Suprapubic skin (tissue), 4 donors: ENCODE results near the gene INTS14. TPM values are rescaled to one million over a fixed set of nuclear protein-coding genes. Genes with fewer than 3 reads are reported as not detected.

Experiments used
- DNase-seq, 2 donors: peaks; one replicate each; pipeline ENCODE4 v3.0.0-alpha.2; 2019; ENCODE audit warnings: low spot score in 2 of 2
- H3K27ac ChIP-seq: fragments of 200-600 bp; sonication (generic); one replicate; pipeline ENCODE4 v1.5.1; 2019
- H3K27me3 ChIP-seq: fragments of 200-600 bp; sonication (generic); one replicate; pipeline ENCODE4 v1.5.1; 2019
- H3K36me3 ChIP-seq: fragments of 200-600 bp; sonication (generic); one replicate; pipeline ENCODE4 v1.5.1; 2019
- H3K4me1 ChIP-seq: fragments of 200-600 bp; sonication (generic); one replicate; pipeline ENCODE4 v1.5.1; 2019
- H3K4me3 ChIP-seq: fragments of 200-600 bp; sonication (generic); one replicate; pipeline ENCODE4 v1.5.1; 2019; ENCODE audit warnings: mild to moderate bottlenecking
- H3K9me3 ChIP-seq: fragments of 200-600 bp; sonication (generic); one replicate; pipeline ENCODE4 v1.5.1; 2019
- EP300 ChIP-seq: sonication (generic); formaldehyde crosslinking; IDR thresholded peaks from one replicate; pipeline ENCODE4 v1.6.1; 2017; ENCODE audit warnings: antibody characterized with exemption
- POLR2A ChIP-seq, 2 donors: fragments of 450-650 bp; IDR thresholded peaks; one replicate each; pipeline ENCODE4 v1.6.1; 2017; ENCODE audit warnings: antibody characterized with exemption in 2 of 2, mild to moderate bottlenecking in 2 of 2, moderate library complexity in 2 of 2
- POLR2AphosphoS5 ChIP-seq, 3 donors: sonication (generic); formaldehyde crosslinking; IDR thresholded peaks; one replicate each; pipeline ENCODE4 v1.6.1; 2017; ENCODE audit warnings: antibody characterized with exemption in 3 of 3
- WGBS: methylation state at CpG from one replicate; pipeline ENCODE4 v1.1.5; 2018; 5-methylcytosine and 5-hydroxymethylcytosine counted together
- total RNA-seq, 4 donors: library from RNA; depleted of rRNA; stranded (reverse); fragments of >200 nt; gene quantifications; one replicate each; pipeline ENCODE4 v1.1.0, GENCODE V29; 2016
- TF ChIP-seq, protein P1 (sequence below), 2 donors: fragments of 200-600 bp in 1 of 2; fragments of 450-650 bp in 1 of 2; sonication (generic) in 1 of 2; IDR thresholded peaks; one replicate each; pipeline ENCODE4 v1.5.1; 2016 to 2019; ENCODE audit warnings: antibody characterized with exemption in 2 of 2, mild to moderate bottlenecking in 1 of 2, moderate library complexity in 1 of 2

The INTS14 gene
- total RNA-seq, 4 donors from 2014 or later: 37.1 to 72.5 (median 49.1) TPM

DNA sequence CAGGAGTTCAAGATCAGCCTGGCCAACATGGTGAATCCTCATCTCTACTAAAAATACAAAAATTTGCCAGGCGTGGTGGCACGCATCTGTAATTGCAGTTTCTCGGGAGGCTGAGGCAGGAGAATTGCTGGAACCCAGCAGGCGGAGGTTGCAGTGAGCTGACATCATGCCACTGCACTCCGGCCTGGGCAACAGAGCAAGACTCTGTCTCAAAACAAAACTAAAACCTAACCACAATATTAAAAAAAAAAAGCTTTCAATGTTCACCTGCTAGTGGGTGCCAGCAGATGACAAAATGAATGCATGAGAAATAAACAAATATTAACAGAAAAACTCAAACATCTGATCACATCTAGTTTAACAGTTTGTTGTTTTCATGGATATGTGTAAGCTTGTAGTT is 19.8 kb upstream of the INTS14 start:
- no peak overlapping the region for H3K4me3 ChIP-seq
- no peak overlapping the region for H3K27ac ChIP-seq
- no peaks in the 10 kb centered on the region for H3K4me1 ChIP-seq
- peaks cover 13% of the 10 kb centered on the region for H3K36me3 ChIP-seq
- H3K9me3 ChIP-seq: no peaks in the 10 kb centered on the region
- no peak for DNase-seq
- 91% methylated on average over 5 of the region's 5 CpGs for WGBS
- TF ChIP-seq POLR2AphosphoS5 (IDR thresholded peaks at IDR 0.05) (no peak), POLR2A (IDR thresholded peaks at IDR 0.05) (no peak), EP300 (no peak)
- TF ChIP-seq, protein P1, sequence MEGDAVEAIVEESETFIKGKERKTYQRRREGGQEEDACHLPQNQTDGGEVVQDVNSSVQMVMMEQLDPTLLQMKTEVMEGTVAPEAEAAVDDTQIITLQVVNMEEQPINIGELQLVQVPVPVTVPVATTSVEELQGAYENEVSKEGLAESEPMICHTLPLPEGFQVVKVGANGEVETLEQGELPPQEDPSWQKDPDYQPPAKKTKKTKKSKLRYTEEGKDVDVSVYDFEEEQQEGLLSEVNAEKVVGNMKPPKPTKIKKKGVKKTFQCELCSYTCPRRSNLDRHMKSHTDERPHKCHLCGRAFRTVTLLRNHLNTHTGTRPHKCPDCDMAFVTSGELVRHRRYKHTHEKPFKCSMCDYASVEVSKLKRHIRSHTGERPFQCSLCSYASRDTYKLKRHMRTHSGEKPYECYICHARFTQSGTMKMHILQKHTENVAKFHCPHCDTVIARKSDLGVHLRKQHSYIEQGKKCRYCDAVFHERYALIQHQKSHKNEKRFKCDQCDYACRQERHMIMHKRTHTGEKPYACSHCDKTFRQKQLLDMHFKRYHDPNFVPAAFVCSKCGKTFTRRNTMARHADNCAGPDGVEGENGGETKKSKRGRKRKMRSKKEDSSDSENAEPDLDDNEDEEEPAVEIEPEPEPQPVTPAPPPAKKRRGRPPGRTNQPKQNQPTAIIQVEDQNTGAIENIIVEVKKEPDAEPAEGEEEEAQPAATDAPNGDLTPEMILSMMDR (IDR thresholded peaks at IDR 0.05): no peak
- H3K27me3 ChIP-seq: no peaks in the 10 kb centered on the region

- no peaks in the 10 kb centered on the region for H3K9me3 ChIP-seq
- no peak for TF ChIP-seq EP300
- TF ChIP-seq, protein P1 (IDR thresholded peaks at IDR 0.05): no peak
- no peak for TF ChIP-seq POLR2A (IDR thresholded peaks at IDR 0.05)
- no peak for TF ChIP-seq POLR2AphosphoS5 (IDR thresholded peaks at IDR 0.05)
- H3K4me3 ChIP-seq: no peak overlapping the region
- WGBS: 98% methylated on average over 3 of the region's 3 CpGs
- DNase-seq: no peak
- no peak overlapping the region for H3K27ac ChIP-seq
- no peaks in the 10 kb centered on the region for H3K4me1 ChIP-seq
- H3K27me3 ChIP-seq: no peaks in the 10 kb centered on the region
- H3K36me3 ChIP-seq: peaks cover 25% of the 10 kb centered on the region
Measured at GRCh38 chr15:65629548-65629947, 18.6 kb upstream of the INTS14 start.

GRCh38 chr15:65626856-65627255 is 15.9 kb upstream of the INTS14 start:
- H3K4me1 ChIP-seq: no peaks in the 10 kb centered on the region
- no peak overlapping the region for H3K4me3 ChIP-seq
- H3K27me3 ChIP-seq: no peaks in the 10 kb centered on the region
- no peaks in the 10 kb centered on the region for H3K9me3 ChIP-seq
- no peak overlapping the region for H3K27ac ChIP-seq
- no peak for TF ChIP-seq POLR2A (IDR thresholded peaks at IDR 0.05)
- TF ChIP-seq EP300: no peak
- TF ChIP-seq, protein P1 (IDR thresholded peaks at IDR 0.05): no peak
- TF ChIP-seq POLR2AphosphoS5 (IDR thresholded peaks at IDR 0.05): no peak
- WGBS: 75% methylated on average over 4 of the region's 4 CpGs
- H3K36me3 ChIP-seq: peaks cover 32% of the 10 kb centered on the region
- no peak for DNase-seq

GRCh38 chr15:65623103-65623502 is 12.2 kb upstream of the INTS14 start:
- H3K4me1 ChIP-seq: no peaks in the 10 kb centered on the region
- H3K27ac ChIP-seq: no peak overlapping the region
- no peak overlapping the region for H3K4me3 ChIP-seq
- TF ChIP-seq, protein P1 (IDR thresholded peaks at IDR 0.05): no peak
- TF ChIP-seq POLR2A (IDR thresholded peaks at IDR 0.05): no peak
- no peak for TF ChIP-seq POLR2AphosphoS5 (IDR thresholded peaks at IDR 0.05)
- TF ChIP-seq EP300: no peak
- H3K36me3 ChIP-seq: peaks cover 36% of the 10 kb centered on the region
- H3K9me3 ChIP-seq: no peaks in the 10 kb centered on the region
- H3K27me3 ChIP-seq: no peaks in the 10 kb centered on the region
- DNase-seq: no peak

DNA sequence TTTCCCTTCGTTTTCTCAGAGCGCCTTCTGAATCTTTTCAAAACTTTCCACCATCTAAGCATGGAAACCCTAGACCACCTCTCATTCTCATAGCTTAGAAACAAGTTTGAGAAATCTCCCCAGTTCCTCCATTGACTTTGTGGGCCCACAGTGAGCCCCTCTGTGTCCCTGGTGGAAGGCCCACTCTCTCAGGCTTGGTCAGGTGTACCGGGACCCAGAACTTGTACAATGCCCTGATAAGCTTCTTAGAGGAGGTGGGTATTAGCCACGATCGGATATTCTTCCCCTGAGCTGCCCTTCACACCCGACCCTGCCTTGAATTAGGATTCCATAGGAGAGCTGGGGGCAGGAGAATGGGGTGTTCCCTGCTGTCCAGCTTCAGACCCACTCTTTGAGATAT is 10.7 kb upstream of the INTS14 start, which contains the start of gene SLC24A1:
Gene SLC24A1, plus strand, starts transcription at position 301 of the 400 bp plus-strand sequence. CDS start 2,143 bp downstream, outside the sequence.
- Histone ChIP-seq H3K27me3 (no peaks in the 10 kb centered on the region), H3K9me3 (no peaks in the 10 kb centered on the region), H3K4me3 (no peak within 1 kb of the TSS), H3K36me3 (peaks cover 31% of the 10 kb centered on the region), H3K27ac (no peak within 1 kb of the TSS), H3K4me1 (no peaks in the 10 kb centered on the region)
- no peak for DNase-seq
- WGBS: 86% methylated on average over 6 of the region's 6 CpGs
- TF ChIP-seq EP300 (no peak), POLR2A (IDR thresholded peaks at IDR 0.05) (no peak), POLR2AphosphoS5 (IDR thresholded peaks at IDR 0.05) (no peak)
- TF ChIP-seq, protein P1 (IDR thresholded peaks at IDR 0.05): no peak
